Body of pancreas (tissue), 4 donors: ENCODE results near the gene SNAPC5.
A peak's percentile ranks its signal among the peaks of the same experiment; 100 is the strongest.

ENCODE experiments used
- POLR2A ChIP-seq, 3 donors: fragments of 450-650 bp; IDR thresholded peaks; one replicate each; pipeline ENCODE4 v1.6.1; 2016; ENCODE audit warnings: antibody characterized with exemption in 3 of 3, mild to moderate bottlenecking in 2 of 3
- TF ChIP-seq, protein P1 (sequence below), 7 experiments: fragments of 450-650 bp in 4 of 7; fragments of 200-600 bp in 3 of 7; sonication (generic) in 3 of 7; IDR thresholded peaks; one replicate each; pipeline ENCODE4 v1.5.1; 2016 to 2019; ENCODE audit warnings: antibody characterized with exemption in 7 of 7

DNA sequence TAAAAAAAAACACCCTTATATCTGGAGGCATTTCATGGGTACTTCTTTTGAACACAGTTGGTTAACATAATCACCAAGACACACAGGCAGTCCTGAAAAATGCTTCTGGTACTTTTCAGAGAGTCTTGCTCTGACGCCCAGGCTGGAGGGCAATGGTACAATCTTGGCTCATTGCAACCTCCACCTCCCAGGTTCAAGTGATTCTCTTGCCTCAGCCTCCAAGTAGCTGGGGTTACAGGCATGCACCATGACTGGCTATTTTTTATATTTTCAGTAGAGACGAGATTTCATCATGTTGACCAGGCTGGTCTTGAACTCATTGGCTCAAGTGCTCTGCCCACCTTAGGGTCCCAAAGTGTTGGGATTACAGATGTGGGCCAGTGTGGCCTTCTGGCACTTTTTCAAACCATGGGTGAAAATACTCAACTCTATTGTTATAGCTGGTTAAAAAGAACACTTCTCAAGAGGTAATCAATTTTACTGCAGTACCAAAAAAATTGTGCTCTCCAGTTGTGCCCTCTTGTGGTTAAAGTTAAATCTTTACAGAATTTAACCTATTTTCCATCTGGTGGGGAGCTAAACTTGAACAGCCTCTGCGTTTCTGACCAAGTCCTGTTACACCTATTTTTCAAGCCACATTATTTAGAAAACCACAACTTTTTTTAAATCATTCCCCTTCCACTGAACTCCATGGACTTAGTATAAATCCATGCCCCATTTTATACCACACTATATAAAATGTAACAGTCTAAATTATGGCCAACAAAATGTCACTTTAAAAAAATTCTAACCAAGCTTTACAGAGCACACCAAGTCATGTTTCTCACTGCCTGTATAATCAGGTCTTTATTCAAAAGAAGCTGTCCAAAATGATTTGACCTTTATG lies 1.2 kb upstream of the SNAPC5 start:
- TF ChIP-seq, protein P1, sequence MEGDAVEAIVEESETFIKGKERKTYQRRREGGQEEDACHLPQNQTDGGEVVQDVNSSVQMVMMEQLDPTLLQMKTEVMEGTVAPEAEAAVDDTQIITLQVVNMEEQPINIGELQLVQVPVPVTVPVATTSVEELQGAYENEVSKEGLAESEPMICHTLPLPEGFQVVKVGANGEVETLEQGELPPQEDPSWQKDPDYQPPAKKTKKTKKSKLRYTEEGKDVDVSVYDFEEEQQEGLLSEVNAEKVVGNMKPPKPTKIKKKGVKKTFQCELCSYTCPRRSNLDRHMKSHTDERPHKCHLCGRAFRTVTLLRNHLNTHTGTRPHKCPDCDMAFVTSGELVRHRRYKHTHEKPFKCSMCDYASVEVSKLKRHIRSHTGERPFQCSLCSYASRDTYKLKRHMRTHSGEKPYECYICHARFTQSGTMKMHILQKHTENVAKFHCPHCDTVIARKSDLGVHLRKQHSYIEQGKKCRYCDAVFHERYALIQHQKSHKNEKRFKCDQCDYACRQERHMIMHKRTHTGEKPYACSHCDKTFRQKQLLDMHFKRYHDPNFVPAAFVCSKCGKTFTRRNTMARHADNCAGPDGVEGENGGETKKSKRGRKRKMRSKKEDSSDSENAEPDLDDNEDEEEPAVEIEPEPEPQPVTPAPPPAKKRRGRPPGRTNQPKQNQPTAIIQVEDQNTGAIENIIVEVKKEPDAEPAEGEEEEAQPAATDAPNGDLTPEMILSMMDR (IDR thresholded peaks at IDR 0.05) = peak in 5 of 7 experiments; percentile 28 to 48 (median 42)
- no peak for TF ChIP-seq POLR2A (IDR thresholded peaks at IDR 0.05)
